GM21515 (cell line): ENCODE results near the gene ANKRD65.

Source experiments
- ATAC-seq: cut with Tn5 transposase; IDR thresholded peaks from one replicate; pipeline ENCODE4 v1.9.1; 2021; ENCODE audit not compliant: unreplicated experiment

ANKRD65 gene

GRCh38 chr1:1442069-1442770 is 21.1 kb upstream of the ANKRD65 start:
- ATAC-seq: no peak

GRCh38 chr1:1441002-1441888 is 20.2 kb upstream of the ANKRD65 start:
- ATAC-seq: no peak

GRCh38 chr1:1440262-1441001 is 19.4 kb upstream of the ANKRD65 start:
- ATAC-seq: no peak

GRCh38 chr1:1439546-1440261 is 18.6 kb upstream of the ANKRD65 start:
- no peak for ATAC-seq

- no peak for ATAC-seq
Measured at GRCh38 chr1:1438531-1439381, 17.7 kb upstream of the ANKRD65 start.

- ATAC-seq: no peak
Measured at GRCh38 chr1:1437904-1438376, 16.9 kb upstream of the ANKRD65 start.

GRCh38 chr1:1437033-1437903 is 16.2 kb upstream of the ANKRD65 start:
- no peak for ATAC-seq

GRCh38 chr1:1436630-1437032 is 15.6 kb upstream of the ANKRD65 start:
- ATAC-seq: no peak

GRCh38 chr1:1435911-1436629 is 15.0 kb upstream of the ANKRD65 start:
- no peak for ATAC-seq

- ATAC-seq: no peak
Measured at GRCh38 chr1:1435106-1435903, 14.2 kb upstream of the ANKRD65 start, which contains the start of gene VWA1. Gene VWA1, plus strand, starts transcription at chr1:1435690. Its CDS starts 59 bp downstream, at chr1:1435749.

- ATAC-seq: no peak
Measured at GRCh38 chr1:1434824-1435105, 13.7 kb upstream of the ANKRD65 start.

GRCh38 chr1:1434131-1434823 is 13.2 kb upstream of the ANKRD65 start:
- no peak for ATAC-seq

- ATAC-seq: no peak
Measured at GRCh38 chr1:1433804-1434130, 12.7 kb upstream of the ANKRD65 start.

GRCh38 chr1:1432951-1433803 is 12.1 kb upstream of the ANKRD65 start:
- ATAC-seq: no peak

- ATAC-seq: no peak
Measured at GRCh38 chr1:1432274-1432950, 11.3 kb upstream of the ANKRD65 start.

- no peak for ATAC-seq
Measured at GRCh38 chr1:1431845-1432273, 10.8 kb upstream of the ANKRD65 start.
